HG03095 (cell line): ENCODE results near the gene NCBP1.

Experiments
- ATAC-seq: cut with Tn5 transposase; IDR thresholded peaks from one replicate; pipeline ENCODE4 v1.9.1; 2021; ENCODE audit warnings: moderate library complexity; ENCODE audit not compliant: unreplicated experiment

NCBP1 gene

DNA sequence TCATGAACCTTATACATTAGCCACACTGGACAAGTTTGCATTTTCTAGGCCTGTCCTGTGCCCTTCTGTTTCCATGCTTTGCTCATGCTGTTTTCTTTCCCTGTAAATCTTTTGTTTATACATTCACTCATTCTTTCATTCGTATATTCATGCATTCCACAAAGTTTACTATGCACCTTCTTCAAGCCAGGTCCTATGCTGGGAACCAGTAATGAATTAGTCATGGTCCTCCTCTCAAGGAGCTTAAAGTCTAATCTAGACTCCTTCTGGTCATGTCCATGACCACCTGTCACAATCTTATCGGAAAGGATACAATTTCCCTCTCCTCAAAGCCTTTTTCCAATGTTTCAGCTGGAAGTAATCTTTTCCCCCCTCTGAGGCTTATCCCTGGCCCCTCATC is 72.6 kb downstream of the NCBP1 start:
- ATAC-seq = no peak

DNA sequence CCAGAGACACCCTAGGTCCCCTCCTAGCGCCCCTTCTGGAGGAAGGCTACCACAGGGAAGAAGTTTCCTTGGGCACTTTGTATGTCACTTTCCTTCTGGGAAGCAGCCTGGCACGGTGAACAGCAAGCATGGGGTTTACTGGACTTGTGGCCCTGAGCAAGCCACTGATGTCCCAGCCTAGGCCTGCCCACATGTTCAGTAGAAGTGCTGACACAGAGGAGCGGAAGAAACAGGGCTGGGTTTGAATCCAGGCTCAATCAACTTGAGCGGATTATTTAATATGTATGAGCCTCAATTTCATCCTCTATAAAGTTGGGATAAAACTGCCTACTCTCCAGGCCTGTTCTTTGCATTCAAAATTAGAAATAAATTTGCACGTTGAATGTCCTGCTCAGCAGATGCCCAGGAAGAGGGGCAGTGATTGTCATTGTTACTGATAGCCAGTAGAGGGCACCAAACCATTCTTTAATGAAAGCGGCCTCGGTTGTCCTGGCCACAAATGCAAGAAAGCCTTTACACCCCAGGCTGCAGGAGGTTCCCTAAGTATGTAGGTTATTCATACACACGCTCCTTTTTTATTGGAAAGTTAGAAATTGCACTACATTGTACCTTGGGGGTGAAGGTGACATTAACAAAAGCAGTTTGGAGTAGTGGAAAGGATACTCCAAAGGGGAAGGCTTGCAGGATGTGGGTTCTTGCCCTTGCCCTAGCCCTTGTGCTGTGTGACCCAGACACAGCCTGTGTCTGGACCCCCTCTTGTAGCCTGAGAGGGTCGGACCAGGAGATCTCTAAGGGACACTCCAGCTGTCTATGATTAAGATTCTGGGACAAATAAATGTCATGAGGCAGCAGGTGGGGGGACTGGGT is 77.0 kb downstream of the NCBP1 start:
- no peak for ATAC-seq

DNA sequence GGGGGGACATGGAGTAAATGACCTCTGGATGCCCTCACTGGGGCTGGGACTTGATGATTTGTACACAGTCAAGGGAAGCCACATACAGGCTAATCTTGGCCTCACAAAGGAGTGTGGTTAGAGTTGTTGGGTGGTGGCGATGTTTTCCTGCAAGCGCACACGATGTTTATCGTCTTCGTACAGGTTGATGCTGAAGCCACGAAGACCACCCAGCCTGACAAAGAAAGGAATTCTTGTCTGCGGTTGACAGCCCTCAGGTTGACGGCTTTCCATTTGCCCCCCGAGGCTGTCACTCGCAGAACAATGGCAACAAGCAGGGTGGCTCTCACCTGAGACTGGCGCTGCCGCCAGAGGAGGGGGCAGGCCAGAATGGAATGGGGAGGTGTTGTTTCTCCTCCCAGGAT is 77.6 kb downstream of the NCBP1 start:
- no peak for ATAC-seq

DNA sequence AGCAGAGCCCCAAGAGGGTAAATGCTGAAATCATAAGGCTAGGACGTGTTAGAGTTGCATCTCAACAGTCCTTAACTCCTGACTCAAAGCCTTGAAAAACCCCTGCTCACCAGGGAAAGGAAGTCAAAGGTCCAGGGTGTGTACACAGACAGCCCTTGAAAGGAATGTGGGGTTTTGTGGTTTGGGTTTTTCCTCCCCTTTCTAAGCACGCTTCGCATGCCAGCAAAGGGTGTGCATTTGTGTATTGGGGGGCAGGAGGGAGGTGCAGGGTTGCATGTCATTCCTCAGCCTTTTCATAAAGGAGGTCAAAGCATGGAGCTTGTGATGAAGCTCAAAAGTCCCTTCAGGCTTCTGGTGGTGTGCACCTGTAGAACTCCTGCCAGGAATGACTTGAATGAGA is 80.8 kb downstream of the NCBP1 start:
- no peak for ATAC-seq

DNA sequence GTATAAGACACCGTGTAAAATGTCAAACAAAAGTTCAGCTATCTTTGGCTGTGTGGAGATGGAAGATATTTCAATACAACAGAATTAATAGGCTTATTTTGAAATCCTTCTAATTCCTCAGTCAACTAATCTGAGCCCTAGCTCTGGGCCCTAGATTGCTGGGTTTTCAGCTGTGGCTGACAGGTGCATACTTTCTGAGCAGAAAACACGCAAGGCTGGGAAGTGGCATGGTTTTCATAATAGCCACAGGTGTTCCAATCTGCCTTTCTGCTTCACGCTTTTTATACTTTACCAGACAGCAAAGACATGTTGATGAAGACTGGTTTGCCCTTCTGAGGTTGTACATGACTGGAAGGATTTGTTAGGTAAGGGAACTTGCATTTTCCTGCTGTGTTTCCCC is 84.2 kb downstream of the NCBP1 start:
- ATAC-seq = no peak

DNA sequence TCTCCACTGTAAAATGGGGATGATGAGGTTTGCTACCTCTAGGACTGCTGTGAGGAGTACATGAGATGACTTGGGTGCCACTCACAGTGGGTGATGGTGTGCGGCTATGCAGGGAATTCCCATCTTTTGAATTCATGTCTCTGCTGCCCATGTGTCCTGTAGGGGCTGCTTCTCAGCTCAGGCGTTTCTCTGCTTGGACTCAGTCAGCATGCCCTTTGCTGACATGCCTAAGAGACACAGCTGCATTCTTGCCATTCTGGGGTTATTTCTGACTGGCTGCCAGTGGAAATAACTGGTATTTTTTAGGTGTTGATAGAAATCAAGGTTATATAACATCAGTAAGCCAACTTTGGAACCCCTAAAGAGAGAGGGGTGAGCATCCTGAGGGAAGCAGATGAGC is 87.8 kb downstream of the NCBP1 start:
- no peak for ATAC-seq

DNA sequence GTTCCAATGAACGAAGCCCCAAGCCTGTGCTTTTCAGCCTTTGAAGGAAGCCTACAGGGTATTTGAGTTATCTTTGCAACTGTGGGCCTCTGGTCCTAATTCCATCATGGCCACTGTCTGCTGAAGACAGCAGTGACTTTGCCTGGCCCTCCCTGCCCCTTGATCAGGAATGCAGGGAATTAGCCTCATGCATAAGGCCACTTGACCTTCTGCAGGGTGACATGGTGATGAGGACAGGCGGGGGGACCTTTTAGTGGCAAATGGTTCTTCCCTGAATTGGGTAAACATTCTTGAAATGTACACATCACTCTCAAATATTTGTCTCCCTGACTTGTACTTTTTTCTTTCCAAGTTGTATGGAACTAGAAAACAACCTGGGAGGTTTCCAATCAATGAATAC is 88.7 kb downstream of the NCBP1 start:
- ATAC-seq = no peak
